H9 (cell line): ENCODE results near the gene FAM72C. TPM values are rescaled to one million over a fixed set of nuclear protein-coding genes. Genes with fewer than 3 reads are reported as not detected.
"Not testable (repeated sequence)": the region's sequence is repeated elsewhere in the genome, so short reads cannot be mapped to it uniquely, and the experiment has no call there.

Experiments
- DNase-seq: peaks from one replicate; pipeline ENCODE4 v3.0.0-alpha.2; 2017
- H2AFZ ChIP-seq: one replicate; pipeline ENCODE4 v1.6.1; 2013; ENCODE audit warnings: mild to moderate bottlenecking, low read length, control low read depth, moderate library complexity
- H2AK5ac ChIP-seq: 2 replicates; pipeline ENCODE4 v1.6.1; 2013; ENCODE audit warnings: low read length, control low read depth, mixed read lengths; ENCODE audit not compliant: insufficient read length
- H2BK120ac ChIP-seq: one replicate; pipeline ENCODE4 v1.6.1; 2013; ENCODE audit warnings: low read depth, mild to moderate bottlenecking, low read length, control low read depth, inconsistent platforms; ENCODE audit not compliant: poor library complexity, severe bottlenecking
- H2BK12ac ChIP-seq: 2 replicates; pipeline ENCODE4 v1.6.1; 2013; ENCODE audit warnings: low read length, control low read depth, mixed read lengths, low read depth; ENCODE audit not compliant: insufficient read length
- H2BK15ac ChIP-seq: 2 replicates; pipeline ENCODE4 v1.6.1; 2013; ENCODE audit warnings: low read depth, low read length, control low read depth
- H2BK20ac ChIP-seq: one replicate; pipeline ENCODE4 v1.6.1; 2013; ENCODE audit warnings: low read depth, mild to moderate bottlenecking, low read length, control low read depth, inconsistent platforms; ENCODE audit not compliant: poor library complexity, severe bottlenecking
- H2BK5ac ChIP-seq: 2 replicates; pipeline ENCODE4 v1.6.1; 2013; ENCODE audit warnings: low read length, control low read depth, mixed read lengths; ENCODE audit not compliant: insufficient read length
- H3K14ac ChIP-seq: 2 replicates; pipeline ENCODE4 v1.6.1; 2013; ENCODE audit warnings: low read length, control low read depth; ENCODE audit not compliant: insufficient read depth
- H3K18ac ChIP-seq: 2 replicates; pipeline ENCODE4 v1.6.1; 2013; ENCODE audit warnings: low read depth, mild to moderate bottlenecking, mixed read lengths, low read length, control low read depth; ENCODE audit not compliant: insufficient read length
- H3K23ac ChIP-seq: 2 replicates; pipeline ENCODE4 v1.6.1; 2013; ENCODE audit warnings: low read length, control low read depth, mixed read lengths, low read depth; ENCODE audit not compliant: insufficient read length
- H3K23me2 ChIP-seq: 2 replicates; pipeline ENCODE4 v1.6.1; 2013; ENCODE audit warnings: low read depth, mild to moderate bottlenecking, mixed read lengths, low read length, control low read depth; ENCODE audit not compliant: insufficient read length, poor library complexity, severe bottlenecking
- H3K27ac ChIP-seq: 2 replicates; pipeline ENCODE4 v1.5.1; 2013; ENCODE audit warnings: low read length, control low read depth, mixed read lengths, low read depth; ENCODE audit not compliant: insufficient read length
- H3K27me3 ChIP-seq: 2 replicates; pipeline ENCODE4 v1.6.1; 2013; ENCODE audit warnings: low read length, control low read depth, inconsistent platforms; ENCODE audit not compliant: insufficient read depth
- H3K4ac ChIP-seq: 2 replicates; pipeline ENCODE4 v1.6.1; 2013; ENCODE audit warnings: low read depth, mild to moderate bottlenecking, control low read depth, inconsistent platforms, low read length, moderate library complexity
- H3K4me1 ChIP-seq: 2 replicates; pipeline ENCODE4 v1.6.1; 2013; ENCODE audit warnings: low read length, control low read depth, inconsistent platforms; ENCODE audit not compliant: insufficient read depth
- H3K4me2 ChIP-seq: 2 replicates; pipeline ENCODE4 v1.6.1; 2013; ENCODE audit warnings: low read length, control low read depth, mixed read lengths; ENCODE audit not compliant: insufficient read length, insufficient read depth
- H3K56ac ChIP-seq: 2 replicates; pipeline ENCODE4 v1.6.1; 2013; ENCODE audit warnings: low read depth, mild to moderate bottlenecking, mixed read lengths, low read length, control low read depth; ENCODE audit not compliant: insufficient read length
- H3K79me1 ChIP-seq: 2 replicates; pipeline ENCODE4 v1.6.1; 2013; ENCODE audit warnings: low read depth, mild to moderate bottlenecking, moderate library complexity, low read length, control low read depth, inconsistent platforms; ENCODE audit not compliant: insufficient read depth, poor library complexity, severe bottlenecking
- H3K79me2 ChIP-seq: 2 replicates; pipeline ENCODE4 v1.6.1; 2013; ENCODE audit warnings: low read length, control low read depth, inconsistent platforms; ENCODE audit not compliant: insufficient read depth
- H3K9ac ChIP-seq: 2 replicates; pipeline ENCODE4 v1.6.1; 2013; ENCODE audit warnings: low read length, control low read depth, mixed read lengths; ENCODE audit not compliant: insufficient read length; ENCODE audit errors: extremely low read depth
- H3K9me3 ChIP-seq: one replicate; pipeline ENCODE4 v1.6.1; 2013; ENCODE audit warnings: low read depth, low read length, inconsistent platforms; ENCODE audit not compliant: control insufficient read depth
- H3T11ph ChIP-seq: one replicate; pipeline ENCODE4 v1.6.1; 2013; ENCODE audit warnings: mild to moderate bottlenecking, low read length, control low read depth, inconsistent platforms
- H4K20me1 ChIP-seq: one replicate; pipeline ENCODE4 v1.6.1; 2013; ENCODE audit not compliant: control insufficient read depth, insufficient read length, insufficient read depth
- H4K5ac ChIP-seq: 2 replicates; pipeline ENCODE4 v1.6.1; 2013; ENCODE audit warnings: low read depth, mild to moderate bottlenecking, mixed read lengths, low read length, control low read depth; ENCODE audit not compliant: insufficient read length
- H4K8ac ChIP-seq: replicated peaks from 2 replicates; pipeline ENCODE4 v1.6.1; 2013; ENCODE audit warnings: low read length, control low read depth, mixed read lengths, low read depth; ENCODE audit not compliant: insufficient read length
- H4K91ac ChIP-seq: 2 replicates; pipeline ENCODE4 v1.6.1; 2013; ENCODE audit warnings: low read depth, mild to moderate bottlenecking, moderate library complexity, mixed read lengths, low read length, control low read depth; ENCODE audit not compliant: insufficient read length
- H3K27ac Mint-ChIP-seq, 3 experiments: 2 replicates in 2 of 3; 3 replicates in 1 of 3; pipeline ENCODE4 v1.8.0; 2020 to 2021; ENCODE audit warnings: mixed read lengths in 3 of 3, mild to moderate bottlenecking in 1 of 3, moderate library complexity in 1 of 3
- H3K27me3 Mint-ChIP-seq: 2 replicates; pipeline ENCODE4 v1.8.0; 2021; ENCODE audit warnings: low read depth, mild to moderate bottlenecking, moderate library complexity, mixed read lengths
- H3K36me3 Mint-ChIP-seq, 3 experiments: 2 replicates in 2 of 3; 3 replicates in 1 of 3; pipeline ENCODE4 v1.8.0; 2020 to 2021; ENCODE audit warnings: low read depth in 3 of 3, mixed read lengths in 3 of 3; ENCODE audit not compliant: insufficient read depth in 1 of 3
- H3K4me1 Mint-ChIP-seq, 2 experiments: 2 replicates each; pipeline ENCODE4 v1.8.0; 2020; ENCODE audit warnings: mixed read lengths in 2 of 2
- H3K4me3 Mint-ChIP-seq, 2 experiments: 2 replicates in 1 of 2; 3 replicates in 1 of 2; pipeline ENCODE4 v1.8.0; 2020 to 2021; ENCODE audit warnings: mild to moderate bottlenecking in 2 of 2, mixed read lengths in 2 of 2, moderate library complexity in 1 of 2
- H3K9me3 Mint-ChIP-seq, 2 experiments: 2 replicates in 1 of 2; 3 replicates in 1 of 2; pipeline ENCODE4 v1.8.0; 2020; ENCODE audit warnings: mild to moderate bottlenecking in 2 of 2, mixed read lengths in 2 of 2, moderate library complexity in 1 of 2
- WGBS: extraction: QIAGEN DNeasy Blood & Tissue Kit; methylation state at CpG from one replicate; pipeline ENCODE4 v1.1.7; 2013; ENCODE audit warnings: missing lambda C conversion rate, low lambda C conversion rate, mixed read lengths; ENCODE audit not compliant: insufficient read length; ENCODE audit errors: extremely low coverage; 5-methylcytosine and 5-hydroxymethylcytosine counted together
- total RNA-seq: library from RNA; stranded (reverse); gene quantifications from 2 replicates; pipeline ENCODE4 v1.2.1, GENCODE V29; 2021

Gene FAM72C
- total RNA-seq, 1 experiment from 2014 or later, result 3.5 TPM

- not testable (repeated sequence) for H2BK12ac ChIP-seq, H3K23ac ChIP-seq, H3K9me3 ChIP-seq, H2BK120ac ChIP-seq, H3K14ac ChIP-seq, H4K8ac ChIP-seq, H3K27ac Mint-ChIP-seq, H4K91ac ChIP-seq, H3K36me3 Mint-ChIP-seq, H2AFZ ChIP-seq, H3K4me1 Mint-ChIP-seq, H3K4ac ChIP-seq, H3K79me2 ChIP-seq, H3K27me3 ChIP-seq, H3K9ac ChIP-seq, H4K5ac ChIP-seq, H3K79me1 ChIP-seq, H2BK15ac ChIP-seq, H3T11ph ChIP-seq, H3K4me1 ChIP-seq, H3K4me3 Mint-ChIP-seq, H2BK20ac ChIP-seq, H3K56ac ChIP-seq, H3K4me2 ChIP-seq, H4K20me1 ChIP-seq, H3K23me2 ChIP-seq, H2BK5ac ChIP-seq, H3K27me3 Mint-ChIP-seq, DNase-seq, H2AK5ac ChIP-seq, H3K27ac ChIP-seq, H3K18ac ChIP-seq, H3K9me3 Mint-ChIP-seq
- no CpG with 5 or more reads among the region's 3 CpGs for WGBS
These were observed 15.9 kb downstream of the FAM72C start for GRCh38 chr1:143955930-143956329.

- DNase-seq, H2BK15ac ChIP-seq, H2BK5ac ChIP-seq, H2BK20ac ChIP-seq, H4K8ac ChIP-seq, H3K56ac ChIP-seq, H3K23ac ChIP-seq, H3K9me3 Mint-ChIP-seq, H2AK5ac ChIP-seq, H3K4ac ChIP-seq, H3K36me3 Mint-ChIP-seq, H4K91ac ChIP-seq, H3K4me3 Mint-ChIP-seq, H3K79me2 ChIP-seq, H2AFZ ChIP-seq, H3K79me1 ChIP-seq, H3K27ac ChIP-seq, H3K9ac ChIP-seq, H2BK12ac ChIP-seq, H3K27me3 Mint-ChIP-seq, H3K14ac ChIP-seq, H4K5ac ChIP-seq, H3K27me3 ChIP-seq, H3K18ac ChIP-seq, H3T11ph ChIP-seq, H3K9me3 ChIP-seq, H3K4me1 ChIP-seq, H3K23me2 ChIP-seq, H3K4me2 ChIP-seq, H4K20me1 ChIP-seq, H3K4me1 Mint-ChIP-seq, H3K27ac Mint-ChIP-seq, H2BK120ac ChIP-seq: not testable (repeated sequence)
- no CpG with 5 or more reads among the region's 1 CpG for WGBS
These were observed 18.9 kb downstream of the FAM72C start for GRCh38 chr1:143952913-143953312.
